ENCODE data around the gene ZNF354C. TPM values are rescaled to one million over a fixed set of nuclear protein-coding genes. Genes with fewer than 3 reads are reported as not detected.

ZNF354C gene
- total RNA-seq, 1 experiment from 2014 or later, result 0.07 TPM

GRCh38 chr5:179125789-179126505, 65.8 kb downstream of the ZNF354C start (continued):
- no peak for TF ChIP-seq JUND (IDR thresholded peaks at IDR 0.05)
- no peak for TF ChIP-seq ATF3 (IDR thresholded peaks at IDR 0.05)
- no peak for TF ChIP-seq CEBPB (IDR thresholded peaks at IDR 0.05; ENCODE audit: low read depth)

GRCh38 chr5:179126506-179126991, 66.4 kb downstream of the ZNF354C start:
- no peak overlapping the region for H3K4me3 ChIP-seq (replicated peaks in 1 of 2; ENCODE audit: low read depth in 1 of 2, low read length in 2 of 2)
- TF ChIP-seq ZNF274 (IDR thresholded peaks at IDR 0.05; ENCODE audit: low read depth, low read length) (no peak), CBX3 (IDR thresholded peaks at IDR 0.05; ENCODE audit: low read depth) (no peak), RAD21 (IDR thresholded peaks at IDR 0.05; ENCODE audit: low read depth) (no peak), ELF1 (IDR thresholded peaks at IDR 0.05; ENCODE audit: borderline replicate concordance, low read depth) (no peak), EZH2phosphoT487 (IDR thresholded peaks at IDR 0.05; ENCODE audit: borderline replicate concordance) (no peak), JUND (IDR thresholded peaks at IDR 0.05) (no peak), ZFX (IDR thresholded peaks at IDR 0.05) (no peak), TCF7L2 (IDR thresholded peaks at IDR 0.05; ENCODE audit: borderline replicate concordance, extremely low read depth, insufficient read depth, insufficient read length) (no peak), ZBTB33 (IDR thresholded peaks at IDR 0.05; ENCODE audit: extremely low read depth, insufficient replicate concordance, low read length) (no peak)
- DNase-seq (ENCODE audit: low read depth, low spot score) (no peak), ATAC-seq (no peak)
- H3K4me2 ChIP-seq (ENCODE audit: low read length), result no peak overlapping the region
- POLR2A ChIA-PET, result no interaction called here
- no peaks in the 10 kb centered on the region for H3K4me1 ChIP-seq (ENCODE audit: control insufficient read depth in 1 of 2, insufficient read depth in 2 of 2, low read length in 2 of 2)
- H3K9me3 ChIP-seq (ENCODE audit: control insufficient read depth in 1 of 2, insufficient read depth in 1 of 2, low read depth in 1 of 2, low read length in 2 of 2), result no peaks in the 10 kb centered on the region
- H3K27ac ChIP-seq (ENCODE audit: low read depth, low read length), result no peak overlapping the region
- no peak overlapping the region for H3K9ac ChIP-seq (ENCODE audit: low read length)
- no peaks in the 10 kb centered on the region for H3K9me2 ChIP-seq (ENCODE audit: insufficient read depth)
- no peaks in the 10 kb centered on the region for H3K27me3 ChIP-seq (ENCODE audit: insufficient read depth, low read length)
- H3K79me2 ChIP-seq (ENCODE audit: insufficient read depth, low read length), result no peaks in the 10 kb centered on the region
- no peaks in the 10 kb centered on the region for H4K20me1 ChIP-seq (ENCODE audit: insufficient read depth)
- no TSS peak for BruUV-seq (replicated peaks)
- H3K36me3 ChIP-seq (ENCODE audit: control insufficient read depth in 1 of 2, insufficient read depth in 2 of 2, low read length in 2 of 2), result no peaks in the 10 kb centered on the region
- RAD21 ChIA-PET (ENCODE audit: low non-redundant PET in 1 of 2, low total read pairs in 2 of 2, uncharacterized antibody in 2 of 2, unreplicated experiment in 2 of 2), result no interaction called here
- intact Hi-C loops (cut with micrococcal nuclease), result no loop called here
- CTCF ChIA-PET, result no interaction called here
- no peak overlapping the region for H2AFZ ChIP-seq (ENCODE audit: low read depth, low read length, poor library complexity, severe bottlenecking)
